Measurements from ENCODE around the gene BACH1.

The BACH1 gene

GRCh38 chr21:29293495-29293894 lies 5.2 kb upstream of the BACH1 start:
- no peak for DNase-seq

DNA sequence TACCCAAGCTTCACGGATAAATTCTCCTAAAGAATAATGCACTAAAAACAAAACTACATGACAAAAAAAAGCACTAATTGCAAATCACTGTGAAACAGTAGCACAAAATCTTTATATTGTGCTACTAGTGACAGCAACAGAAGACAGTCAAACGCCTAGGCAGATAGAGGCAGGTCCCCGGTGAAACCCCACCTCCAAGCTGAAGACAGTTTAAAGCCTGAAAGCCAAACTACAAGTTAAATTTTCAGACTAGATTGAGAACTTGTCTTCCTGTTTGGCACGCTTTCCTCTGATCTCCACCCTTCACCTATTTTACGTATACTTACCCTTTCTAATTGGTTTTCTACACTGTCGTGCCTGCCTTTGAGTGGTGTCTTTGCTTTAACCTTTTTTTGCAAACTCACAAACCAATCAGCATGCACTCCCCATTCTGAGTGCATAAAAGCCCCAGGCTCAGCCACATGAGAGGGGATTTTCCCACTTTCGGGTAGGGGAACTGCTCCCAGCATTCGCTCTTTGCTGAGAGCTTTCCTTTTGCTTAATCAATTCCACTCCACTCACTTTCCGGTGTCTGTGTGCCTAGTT lies 3.6 kb upstream of the BACH1 start:
- no peak for DNase-seq

- DNase-seq: no peak
These were observed 2.3 kb upstream of the BACH1 start for GRCh38 chr21:29296446-29296845.

DNA sequence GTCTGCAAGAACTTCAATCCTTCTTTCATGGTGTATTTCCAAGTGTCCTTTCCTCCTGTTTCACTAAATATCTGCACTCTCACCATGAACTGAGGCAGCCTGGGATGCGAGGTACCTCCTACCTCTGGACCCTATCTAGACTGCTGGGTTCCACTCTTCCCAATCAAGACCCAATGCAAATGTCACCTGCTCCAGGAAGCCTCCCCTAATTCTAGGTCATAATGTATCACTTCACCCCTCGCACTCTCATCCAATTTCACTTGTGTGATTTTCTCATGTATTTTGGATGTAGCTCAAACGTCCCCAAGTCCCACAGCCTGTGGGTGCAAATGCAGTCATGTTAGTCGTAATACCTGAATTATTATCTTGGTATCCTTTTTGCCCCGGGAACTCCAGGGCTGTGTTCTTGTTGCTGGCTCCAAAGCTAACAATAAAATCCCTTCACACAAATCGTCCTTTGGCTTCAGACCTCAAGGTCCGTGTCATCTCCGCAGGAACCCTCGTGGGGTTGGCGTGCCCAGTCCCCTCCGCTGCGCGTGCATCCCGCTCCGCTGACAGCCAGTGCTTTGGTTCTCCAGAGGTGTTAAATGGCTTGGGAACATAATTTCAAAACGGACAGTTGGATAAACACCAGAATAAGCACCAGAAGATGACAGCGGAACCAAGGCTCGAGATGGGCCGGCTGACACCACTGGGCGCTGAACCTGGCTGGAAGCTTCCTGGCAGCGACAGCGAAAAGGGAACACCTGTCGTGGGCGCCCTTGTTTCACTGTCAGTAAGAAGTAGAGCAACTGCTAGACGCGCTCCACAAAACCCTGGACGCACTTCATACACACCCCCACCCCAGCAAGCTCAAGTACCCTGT lies 1.0 kb upstream of the BACH1 start:
- DNase-seq: no peak

DNA sequence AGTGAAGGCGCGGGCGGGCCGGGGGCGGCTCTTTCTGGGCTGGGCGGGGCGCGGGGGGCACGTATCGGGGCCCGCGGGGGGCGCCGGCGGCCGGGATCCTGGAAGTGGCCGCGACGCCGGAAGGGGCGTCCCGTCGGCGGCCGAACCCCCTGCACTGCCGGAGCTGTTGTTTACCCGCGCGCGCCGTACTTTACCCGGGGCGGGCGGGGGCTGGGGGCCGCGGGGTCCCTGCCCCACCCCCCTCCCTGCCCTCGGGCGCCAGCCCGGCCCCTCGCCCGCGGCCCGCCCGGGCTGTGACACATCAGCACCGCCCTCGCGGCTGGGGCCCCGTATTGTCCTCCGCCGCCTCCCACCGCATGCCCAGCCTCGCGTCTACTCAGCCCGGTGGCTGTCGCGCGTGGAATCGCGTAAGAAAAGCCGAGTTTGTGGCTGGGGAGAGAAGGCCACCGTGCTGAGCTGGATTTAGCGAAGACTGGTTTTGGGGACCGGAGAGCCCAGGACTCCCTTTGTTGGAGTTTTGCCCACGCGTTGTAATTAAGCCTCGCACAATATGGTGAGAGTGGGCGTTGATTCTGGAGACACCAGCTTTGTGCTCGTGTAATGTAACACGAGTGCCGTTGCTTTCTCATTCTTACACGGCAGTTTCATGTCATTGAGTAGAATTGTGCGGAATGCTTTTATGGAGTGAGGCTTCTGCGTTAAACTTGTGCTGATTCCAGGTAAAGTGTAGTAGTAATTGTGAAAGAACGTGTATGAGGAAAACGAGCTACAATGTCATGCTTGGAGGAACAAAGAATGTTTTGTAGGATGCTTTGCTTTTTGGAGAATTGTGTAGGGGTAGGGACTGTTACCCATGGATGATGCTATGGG lies 559 bp downstream of the BACH1 start:
- DNase-seq: peak; percentile 81

DNA sequence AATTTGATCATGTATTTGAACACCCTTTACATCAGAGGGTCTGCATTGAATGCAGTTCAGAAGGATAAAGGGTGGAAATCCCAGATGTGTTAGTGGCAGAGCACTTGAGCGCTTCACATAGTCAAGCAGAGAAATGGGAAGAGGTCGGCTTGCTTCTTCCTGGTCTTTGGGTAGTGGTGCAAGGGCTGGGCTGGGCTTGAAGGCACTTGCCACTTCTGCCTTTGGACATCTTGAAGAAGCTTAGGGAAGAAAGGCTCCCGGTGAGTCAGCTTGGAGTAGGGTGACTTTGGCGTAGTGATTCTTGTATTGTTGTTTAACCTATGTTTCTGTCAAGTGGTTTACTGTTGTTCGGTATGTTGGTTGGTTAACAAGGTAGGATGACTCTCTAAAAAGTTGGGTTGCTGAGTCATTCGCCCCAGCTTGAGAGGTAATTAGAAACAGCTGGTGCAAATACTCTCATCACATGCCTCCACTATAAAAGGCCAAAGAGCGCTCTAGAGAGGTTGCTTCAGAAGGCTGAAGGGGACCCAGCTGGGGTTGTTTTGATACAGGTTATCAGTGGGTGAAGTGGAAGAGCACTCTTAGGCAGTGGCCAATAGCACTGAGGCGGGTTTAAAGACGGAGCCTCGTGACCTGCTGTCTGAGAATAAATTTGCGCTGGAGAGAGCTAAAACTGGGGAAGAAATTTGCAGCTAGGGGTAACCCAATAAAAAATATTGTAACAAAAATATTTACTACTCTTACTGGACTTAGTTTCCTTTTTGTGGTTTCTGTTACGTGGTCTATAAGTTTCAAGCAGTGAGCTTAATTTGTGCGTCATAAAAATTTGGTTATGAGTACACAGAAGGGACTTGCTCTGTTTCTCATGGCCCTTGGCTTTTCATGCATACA lies 1.4 kb downstream of the BACH1 start:
- DNase-seq: peak; percentile 93

DNA sequence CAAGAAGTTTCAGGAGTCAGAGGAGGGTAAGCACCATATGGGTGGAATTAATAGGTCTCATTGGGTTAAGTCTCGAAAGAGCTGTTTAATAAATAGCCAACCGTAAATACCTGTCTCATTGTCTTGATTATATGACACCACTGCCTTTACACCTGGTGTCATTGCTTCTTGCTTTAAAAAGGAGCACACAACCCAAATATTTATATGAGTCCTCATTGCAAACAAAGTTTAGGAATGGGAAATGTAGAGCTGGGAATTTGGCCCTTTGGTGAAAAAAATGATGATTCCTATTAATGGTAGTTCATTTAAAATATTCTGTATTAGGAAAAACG lies 2.1 kb downstream of the BACH1 start:
- no peak for DNase-seq

DNA sequence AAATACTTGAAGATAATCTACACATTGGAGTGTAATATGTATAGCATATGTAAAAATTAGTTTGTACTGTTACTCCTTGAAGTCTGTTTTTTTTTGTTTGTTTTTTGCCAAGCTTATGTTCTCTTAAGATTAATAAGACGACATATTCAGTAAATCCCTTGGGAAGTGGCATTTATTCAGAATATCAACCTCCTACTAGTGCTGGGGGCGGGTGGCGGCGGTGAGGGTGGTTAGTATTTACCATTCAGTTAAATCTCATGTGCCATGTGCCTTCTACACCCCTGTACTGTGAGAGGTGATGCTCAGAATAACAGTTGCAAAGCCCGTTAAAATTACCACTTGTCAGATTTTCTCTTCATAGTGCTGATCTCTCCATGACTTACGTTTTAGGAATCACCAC lies 3.0 kb downstream of the BACH1 start:
- DNase-seq: no peak

DNA sequence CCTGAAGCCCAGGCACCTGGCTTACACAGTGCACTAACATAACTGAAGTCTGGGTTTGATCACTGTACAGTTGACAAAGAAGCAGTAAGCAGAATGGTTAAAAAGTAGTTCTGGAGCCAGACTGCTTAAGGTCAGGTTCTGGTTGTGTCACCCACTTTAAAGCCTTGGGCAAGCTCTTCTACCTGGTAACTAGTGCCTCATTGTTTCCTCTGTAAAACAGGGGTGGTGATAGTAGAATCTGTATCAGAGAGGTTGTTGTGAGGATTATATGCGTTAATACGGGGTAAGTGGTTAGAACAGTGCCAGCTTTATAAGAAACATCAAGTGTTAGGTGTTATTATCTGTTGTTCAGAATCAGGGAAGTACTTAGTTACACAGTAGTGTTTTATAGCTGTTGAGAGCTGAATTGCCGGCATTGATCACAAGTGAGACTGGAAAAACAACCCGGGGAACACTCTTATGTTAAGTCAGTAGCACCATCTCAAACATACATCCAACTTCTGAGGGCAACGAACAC lies 3.7 kb downstream of the BACH1 start:
- DNase-seq: no peak

DNA sequence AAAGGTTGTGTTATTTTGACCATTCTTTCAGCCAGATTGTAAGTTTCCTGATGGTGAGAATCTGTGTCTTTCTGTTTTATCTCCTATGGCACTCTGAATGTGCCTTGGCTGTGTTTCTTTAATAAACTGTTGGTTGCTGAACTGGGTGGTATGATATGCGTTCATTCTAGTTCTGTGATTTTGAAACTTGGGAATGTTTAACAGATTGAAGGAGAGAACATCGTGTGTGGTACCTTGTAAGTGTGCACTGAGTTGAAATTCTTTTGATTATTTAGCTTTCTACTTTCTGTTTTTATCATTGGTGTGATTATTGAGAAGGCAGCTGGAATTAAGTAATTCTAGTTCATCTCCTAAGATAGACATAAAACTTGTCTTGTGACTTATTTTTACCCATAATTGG lies 4.6 kb downstream of the BACH1 start:
- DNase-seq: no peak

GRCh38 chr21:29304597-29304996 lies 5.9 kb downstream of the BACH1 start:
- no peak for DNase-seq

DNA sequence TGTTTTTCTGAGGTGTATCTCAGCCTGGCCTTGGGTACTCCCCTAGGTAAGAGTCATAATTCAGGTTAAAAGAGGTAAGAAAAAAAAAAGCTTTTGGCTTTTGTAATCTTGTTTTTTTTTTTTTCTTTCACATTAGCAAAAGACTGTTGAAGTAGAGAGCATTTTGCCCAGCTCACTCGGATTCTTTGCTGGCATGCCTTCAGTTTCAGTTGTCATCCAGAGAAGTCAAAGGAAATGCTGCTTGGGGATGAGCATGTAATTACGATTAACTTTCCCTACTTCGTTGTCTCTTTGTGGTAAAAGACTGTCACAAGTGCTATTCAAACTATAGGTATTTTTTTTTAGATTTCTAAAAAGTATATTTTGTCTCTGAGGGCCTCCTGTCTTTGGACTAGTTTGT lies 6.3 kb downstream of the BACH1 start:
- DNase-seq: no peak

- no peak for DNase-seq
These were observed 6.8 kb downstream of the BACH1 start for GRCh38 chr21:29305561-29305960.

- DNase-seq: no peak
These were observed 8.2 kb downstream of the BACH1 start for GRCh38 chr21:29306920-29307319.

DNA sequence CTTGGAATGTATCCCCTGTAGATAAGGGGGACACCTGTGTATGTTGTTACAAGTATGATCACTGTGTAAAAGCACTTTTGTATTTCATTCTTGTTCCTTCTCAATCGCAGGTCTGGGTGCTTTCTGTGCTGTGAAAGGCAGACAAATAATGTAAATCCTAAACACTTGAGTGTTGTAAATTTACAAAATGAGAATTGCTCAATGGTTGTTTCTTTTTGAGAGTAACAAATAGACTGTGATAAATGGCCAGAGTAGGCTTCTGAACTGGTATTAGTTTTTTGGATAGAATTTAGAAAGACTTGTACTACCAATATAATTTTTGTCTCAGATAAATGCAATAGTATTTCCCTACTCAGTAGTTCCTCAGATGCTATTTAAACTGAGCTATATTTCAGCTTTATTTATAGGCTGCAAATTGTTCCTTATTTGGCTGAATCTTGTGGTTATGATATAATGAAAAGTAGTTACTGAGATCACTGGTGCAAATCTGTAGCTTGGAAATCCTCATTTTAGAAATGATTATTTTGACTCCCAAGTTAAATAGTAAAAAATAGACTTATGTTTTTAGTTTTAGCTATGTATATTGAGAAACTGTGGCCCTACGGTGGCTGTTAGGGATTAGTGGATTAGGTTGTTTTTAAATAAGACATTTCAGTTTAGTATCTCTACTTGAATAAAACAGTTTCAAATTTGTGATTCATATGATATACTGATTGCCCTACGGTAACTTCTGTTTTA lies 9.2 kb downstream of the BACH1 start:
- no peak for DNase-seq

- DNase-seq: peak; percentile 82
These were observed 9.7 kb downstream of the BACH1 start for GRCh38 chr21:29308456-29308783.

GRCh38 chr21:29309703-29310102 lies 11.0 kb downstream of the BACH1 start:
- no peak for DNase-seq

DNA sequence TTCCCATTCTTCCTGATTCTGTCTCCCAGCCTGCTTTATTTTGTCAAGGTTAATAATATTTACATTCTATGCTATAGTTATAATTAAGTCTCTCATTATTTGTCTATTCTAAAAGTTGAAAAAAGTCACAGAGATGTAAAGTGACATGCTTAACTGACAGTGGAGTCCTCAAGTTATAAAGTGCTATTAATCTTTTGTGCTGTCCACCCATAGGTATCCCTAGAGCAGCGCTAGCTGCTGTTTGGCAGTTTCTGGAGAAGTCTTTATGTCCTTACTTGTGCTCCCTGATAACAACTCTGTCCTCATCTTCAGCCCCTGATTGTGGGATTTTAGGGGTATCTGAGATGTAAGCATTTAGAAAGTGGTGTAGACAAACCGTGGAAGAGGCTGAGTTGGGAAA lies 13.1 kb downstream of the BACH1 start:
- DNase-seq: no peak

GRCh38 chr21:29312981-29313380 lies 14.3 kb downstream of the BACH1 start:
- no peak for DNase-seq

DNA sequence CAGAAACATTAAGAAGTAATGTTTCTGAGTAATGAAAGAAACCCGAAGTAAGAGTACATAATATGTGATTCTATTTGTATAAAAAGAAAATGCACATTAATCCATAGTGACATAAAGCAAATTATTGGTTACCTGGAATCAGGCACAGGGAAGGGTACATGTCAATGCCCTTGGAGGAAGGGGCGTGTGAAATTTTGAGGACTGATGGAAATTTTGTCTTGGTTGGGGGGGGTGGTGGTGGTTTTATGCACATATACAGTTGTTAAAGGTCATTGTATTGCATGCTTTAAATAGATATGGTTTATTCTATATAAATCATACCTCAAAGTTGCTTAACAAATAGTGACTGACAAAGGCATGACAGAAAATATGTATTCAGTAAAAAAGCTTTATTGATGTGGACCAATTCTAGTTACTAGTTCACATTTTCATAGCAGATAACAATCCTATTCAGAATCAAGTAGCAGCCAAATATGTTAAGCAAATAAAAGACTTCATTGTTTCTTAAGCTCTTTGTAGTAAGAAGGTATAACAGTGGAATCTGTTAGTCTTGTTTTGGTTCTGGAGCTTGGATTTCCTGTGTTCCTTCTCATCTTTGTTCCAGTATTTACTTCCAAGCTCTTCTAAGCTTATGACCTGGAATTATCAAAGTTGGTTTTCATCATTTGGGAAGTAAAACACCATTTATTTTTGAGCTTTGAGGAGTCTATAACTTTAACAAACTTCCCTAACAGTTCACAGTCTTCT lies 15.1 kb downstream of the BACH1 start:
- DNase-seq: no peak

Data from fibroblast of skin of back (primary cell).